Measurements from ENCODE around the gene PELI1.
A peak's percentile ranks its signal among the peaks of the same experiment; 100 is the strongest.
"Not testable (repeated sequence)": the region's sequence is repeated elsewhere in the genome, so short reads cannot be mapped to it uniquely, and the experiment has no call there.

PELI1 gene

GRCh38 chr2:64085936-64086335 is 58.3 kb downstream of the PELI1 start:
- no peak for DNase-seq (ENCODE audit: low spot score)

DNA sequence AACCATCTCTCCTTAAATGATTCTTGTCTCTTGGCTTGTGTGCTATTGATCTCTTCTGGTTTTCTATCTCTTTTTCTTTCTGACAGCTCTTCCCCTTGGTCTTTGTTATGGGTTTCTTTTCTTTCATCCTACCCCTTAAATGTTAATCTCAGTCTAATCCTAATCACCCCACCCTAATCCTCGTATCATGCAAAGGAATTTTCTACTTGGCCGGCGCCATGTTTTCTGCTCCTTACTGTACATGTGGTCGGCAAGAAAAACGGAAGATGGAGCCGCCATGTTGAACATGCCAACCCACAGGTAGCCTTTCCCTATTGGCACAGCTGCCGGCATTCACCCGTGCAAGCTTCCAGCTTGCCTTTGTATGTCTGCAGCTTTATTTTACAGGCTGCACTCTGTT is 63.2 kb downstream of the PELI1 start:
- no peak for DNase-seq (ENCODE audit: low spot score)

DNA sequence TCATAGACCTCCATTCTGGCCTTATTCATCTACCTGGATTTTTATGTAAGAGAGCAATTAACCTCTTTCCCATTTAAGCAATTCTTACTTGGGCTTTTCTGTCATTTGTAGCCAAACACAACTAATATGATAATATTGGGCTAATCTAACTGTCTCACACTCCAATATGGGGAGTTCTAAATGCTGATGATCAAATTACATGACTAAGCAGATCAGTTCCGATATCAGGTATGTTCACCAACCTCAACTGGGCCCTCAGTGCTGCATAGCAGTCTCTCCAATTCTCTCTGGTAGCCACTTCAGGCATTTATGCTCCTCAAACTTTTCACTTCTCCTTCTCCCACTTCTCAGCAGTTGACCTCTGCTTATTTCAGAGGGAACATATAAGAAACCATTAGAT is 64.0 kb downstream of the PELI1 start:
- DNase-seq (ENCODE audit: low spot score) = no peak

- DNase-seq (ENCODE audit: low spot score) = not testable (repeated sequence)
Measured at GRCh38 chr2:64079688-64080087, 64.5 kb downstream of the PELI1 start.

GRCh38 chr2:64076828-64077227 is 67.4 kb downstream of the PELI1 start:
- DNase-seq (ENCODE audit: low spot score) = not testable (repeated sequence)

GRCh38 chr2:64074616-64075015 is 69.6 kb downstream of the PELI1 start:
- DNase-seq (ENCODE audit: low spot score) = not testable (repeated sequence)

- DNase-seq (ENCODE audit: low spot score) = no peak
Measured at GRCh38 chr2:64067326-64067725, 76.9 kb downstream of the PELI1 start.

- DNase-seq (ENCODE audit: low spot score) = no peak
Measured at GRCh38 chr2:64065516-64065915, 78.7 kb downstream of the PELI1 start.

DNA sequence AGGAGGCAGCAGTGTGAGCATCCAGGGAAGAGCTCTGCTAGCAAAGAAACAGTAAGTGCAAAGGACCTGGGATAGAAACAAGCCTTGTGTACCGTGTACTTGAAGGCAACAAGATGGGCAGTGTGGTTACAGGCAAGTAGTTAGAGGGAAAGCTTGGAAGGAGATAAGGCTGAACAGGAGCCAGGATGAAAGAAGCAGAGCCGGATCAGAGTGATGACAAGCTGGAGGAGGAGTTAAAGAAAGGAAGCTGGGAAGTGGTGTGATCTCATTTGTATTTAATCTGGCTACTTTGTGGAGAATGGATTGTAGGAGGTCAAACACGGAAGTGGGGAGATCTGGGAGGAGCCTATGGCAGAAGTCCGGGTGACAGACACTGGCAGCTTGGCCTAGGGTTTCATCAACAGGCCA is 80.3 kb downstream of the PELI1 start:
- DNase-seq (ENCODE audit: low spot score) = no peak

GRCh38 chr2:64063454-64063853 is 80.8 kb downstream of the PELI1 start:
- DNase-seq (ENCODE audit: low spot score) = no peak

DNA sequence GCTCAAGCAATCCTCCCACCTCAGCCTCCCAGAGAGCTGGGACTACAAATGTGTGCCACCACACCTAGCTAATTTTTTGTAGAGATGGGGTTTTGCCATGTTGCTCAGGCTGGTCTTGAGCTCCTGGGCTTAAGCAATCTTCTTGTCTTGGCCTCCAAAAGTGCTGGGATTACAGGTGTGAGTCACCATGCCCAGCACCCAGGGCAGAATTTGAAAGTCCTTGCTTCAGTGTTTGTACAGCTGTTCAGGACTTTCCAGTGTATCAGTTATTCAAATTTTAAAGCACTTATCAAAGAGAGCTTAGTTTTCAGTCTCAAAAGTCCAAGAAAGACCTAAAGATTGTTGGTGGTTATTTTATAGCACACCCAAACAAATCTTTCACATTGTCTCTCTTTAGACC is 81.4 kb downstream of the PELI1 start:
- no peak for DNase-seq (ENCODE audit: low spot score)

- no peak for DNase-seq (ENCODE audit: low spot score)
Measured at GRCh38 chr2:64059270-64059669, 85.0 kb downstream of the PELI1 start.

GRCh38 chr2:64056021-64056420 is 88.2 kb downstream of the PELI1 start:
- no peak for DNase-seq (ENCODE audit: low spot score)

- DNase-seq (ENCODE audit: low spot score) = no peak
Measured at GRCh38 chr2:64054161-64054915, 89.9 kb downstream of the PELI1 start.

GRCh38 chr2:64052463-64053241 is 91.6 kb downstream of the PELI1 start:
- DNase-seq (ENCODE audit: low spot score) = no peak

- peak; percentile 83 for DNase-seq (ENCODE audit: low spot score)
Measured at GRCh38 chr2:64049633-64050220, 94.5 kb downstream of the PELI1 start.

DNA sequence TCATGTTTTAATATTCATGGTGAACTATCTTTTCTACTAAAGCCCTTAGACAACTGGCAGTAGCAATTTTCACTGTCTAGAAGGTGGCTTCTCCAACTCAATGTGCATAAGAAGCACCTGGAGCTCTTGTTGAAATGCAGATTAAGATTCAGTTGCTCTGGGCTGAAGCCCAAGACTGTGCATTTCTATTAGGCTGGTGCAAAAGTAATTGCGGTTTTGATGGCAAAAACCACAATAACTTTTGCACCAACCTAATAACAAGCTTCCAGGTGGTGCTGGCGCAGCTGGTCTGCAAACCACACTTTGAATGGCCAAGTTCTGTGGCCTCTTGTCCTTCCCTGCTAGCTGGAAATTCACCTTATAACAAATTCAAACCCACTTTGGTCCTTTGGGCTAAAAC is 98.3 kb downstream of the PELI1 start:
- no peak for DNase-seq (ENCODE audit: low spot score)
